GM12892 (cell line): ENCODE measurements around the gene HELZ2.
"Not testable (repeated sequence)": the region's sequence is repeated elsewhere in the genome, so short reads cannot be mapped to it uniquely, and the experiment has no call there.

Source experiments
- DNase-seq: peaks from one replicate; pipeline ENCODE4 v3.0.0; 2011; ENCODE audit not compliant: insufficient read length
- FAIRE-seq: peaks from 2 replicates; lab custom pipeline; 2011; peaks lifted over from hg19 to GRCh38; lab: Jason Lieb, UNC
- POLR2A ChIP-seq: IDR thresholded peaks from 2 replicates; pipeline ENCODE4 v1.6.1; 2011; ENCODE audit warnings: low read depth, low read length, control low read depth
- POLR2AphosphoS5 ChIP-seq: IDR thresholded peaks from 2 replicates; pipeline ENCODE4 v1.6.1; 2011; ENCODE audit warnings: low read depth, low read length, control low read depth
- TAF1 ChIP-seq: IDR thresholded peaks from 2 replicates; pipeline ENCODE4 v1.6.1; 2011; ENCODE audit warnings: low read depth, mild to moderate bottlenecking, control low read depth, low read length, borderline replicate concordance

HELZ2 gene

GRCh38 chr20:63560333-63560805 is 13.7 kb downstream of the HELZ2 start:
- no peak for FAIRE-seq
- DNase-seq: no peak
- TF ChIP-seq POLR2A (no peak), TAF1 (no peak)

GRCh38 chr20:63559485-63560332 is 14.3 kb downstream of the HELZ2 start:
- not testable (repeated sequence) for DNase-seq, FAIRE-seq

GRCh38 chr20:63558804-63559484 is 15.1 kb downstream of the HELZ2 start:
- DNase-seq: no peak
- no peak for FAIRE-seq
- TF ChIP-seq POLR2A (no peak), TAF1 (no peak)

GRCh38 chr20:63557481-63557891 is 16.6 kb downstream of the HELZ2 start:
- no peak for FAIRE-seq
- TF ChIP-seq POLR2A: no peak
- TF ChIP-seq POLR2AphosphoS5: no peak
- TF ChIP-seq TAF1: no peak

GRCh38 chr20:63556873-63557478 is 17.1 kb downstream of the HELZ2 start:
- FAIRE-seq (no peak), DNase-seq (no peak)
- TF ChIP-seq POLR2AphosphoS5 (0 out of 2 replicates have a peak, but pooled peaks have one; percentile 40), POLR2A (no peak)

More at GRCh38 chr20:63557481-63557891, 16.6 kb downstream of the HELZ2 start:
- DNase-seq: no peak

GRCh38 chr20:63555661-63556381 is 18.2 kb downstream of the HELZ2 start:
- DNase-seq: no peak
- TF ChIP-seq TAF1 (no peak), POLR2AphosphoS5 (no peak), POLR2A (no peak)
- no peak for FAIRE-seq

GRCh38 chr20:63554361-63555278 is 19.4 kb downstream of the HELZ2 start:
- FAIRE-seq (peak; percentile 92), DNase-seq (no peak)
- TF ChIP-seq TAF1 (no peak), POLR2AphosphoS5 (no peak), POLR2A (no peak)

GRCh38 chr20:63553933-63554290 is 20.1 kb downstream of the HELZ2 start, which contains the start of gene FNDC11:
TSS of gene FNDC11 (plus strand) at chr20:63554159. CDS start at chr20:63555664, 1,505 bp downstream.
- TF ChIP-seq POLR2AphosphoS5 (no peak), TAF1 (no peak)
- DNase-seq: no peak
- no peak for FAIRE-seq

GRCh38 chr20:63553251-63553932 is 20.6 kb downstream of the HELZ2 start:
- TF ChIP-seq POLR2A: no peak
- no peak for TF ChIP-seq TAF1
- no peak for TF ChIP-seq POLR2AphosphoS5
- FAIRE-seq (no peak), DNase-seq (peak; percentile 81)

GRCh38 chr20:63552481-63553249 is 21.4 kb downstream of the HELZ2 start:
- FAIRE-seq: peak; percentile 92
- no peak for TF ChIP-seq POLR2A
- no peak for TF ChIP-seq TAF1
- no peak for TF ChIP-seq POLR2AphosphoS5
- no peak for DNase-seq
